H9 (cell line): ENCODE results near the gene PNMA8C. TPM values are rescaled to one million over a fixed set of nuclear protein-coding genes. Genes with fewer than 3 reads are reported as not detected.

Experiments used
- DNase-seq: peaks from one replicate; pipeline ENCODE4 v3.0.0-alpha.2; 2017
- H2AFZ ChIP-seq: one replicate; pipeline ENCODE4 v1.6.1; 2013; ENCODE audit warnings: mild to moderate bottlenecking, low read length, control low read depth, moderate library complexity
- H2AK5ac ChIP-seq: 2 replicates; pipeline ENCODE4 v1.6.1; 2013; ENCODE audit warnings: low read length, control low read depth, mixed read lengths; ENCODE audit not compliant: insufficient read length
- H2BK120ac ChIP-seq: one replicate; pipeline ENCODE4 v1.6.1; 2013; ENCODE audit warnings: low read depth, mild to moderate bottlenecking, low read length, control low read depth, inconsistent platforms; ENCODE audit not compliant: poor library complexity, severe bottlenecking
- H2BK12ac ChIP-seq: 2 replicates; pipeline ENCODE4 v1.6.1; 2013; ENCODE audit warnings: low read length, control low read depth, mixed read lengths, low read depth; ENCODE audit not compliant: insufficient read length
- H2BK15ac ChIP-seq: 2 replicates; pipeline ENCODE4 v1.6.1; 2013; ENCODE audit warnings: low read depth, low read length, control low read depth
- H2BK20ac ChIP-seq: one replicate; pipeline ENCODE4 v1.6.1; 2013; ENCODE audit warnings: low read depth, mild to moderate bottlenecking, low read length, control low read depth, inconsistent platforms; ENCODE audit not compliant: poor library complexity, severe bottlenecking
- H2BK5ac ChIP-seq: 2 replicates; pipeline ENCODE4 v1.6.1; 2013; ENCODE audit warnings: low read length, control low read depth, mixed read lengths; ENCODE audit not compliant: insufficient read length
- H3K14ac ChIP-seq: 2 replicates; pipeline ENCODE4 v1.6.1; 2013; ENCODE audit warnings: low read length, control low read depth; ENCODE audit not compliant: insufficient read depth
- H3K18ac ChIP-seq: 2 replicates; pipeline ENCODE4 v1.6.1; 2013; ENCODE audit warnings: low read depth, mild to moderate bottlenecking, mixed read lengths, low read length, control low read depth; ENCODE audit not compliant: insufficient read length
- H3K23ac ChIP-seq: 2 replicates; pipeline ENCODE4 v1.6.1; 2013; ENCODE audit warnings: low read length, control low read depth, mixed read lengths, low read depth; ENCODE audit not compliant: insufficient read length
- H3K23me2 ChIP-seq: 2 replicates; pipeline ENCODE4 v1.6.1; 2013; ENCODE audit warnings: low read depth, mild to moderate bottlenecking, mixed read lengths, low read length, control low read depth; ENCODE audit not compliant: insufficient read length, poor library complexity, severe bottlenecking
- H3K27ac ChIP-seq: 2 replicates; pipeline ENCODE4 v1.5.1; 2013; ENCODE audit warnings: low read length, control low read depth, mixed read lengths, low read depth; ENCODE audit not compliant: insufficient read length
- H3K27me3 ChIP-seq: 2 replicates; pipeline ENCODE4 v1.6.1; 2013; ENCODE audit warnings: low read length, control low read depth, inconsistent platforms; ENCODE audit not compliant: insufficient read depth
- H3K4ac ChIP-seq: 2 replicates; pipeline ENCODE4 v1.6.1; 2013; ENCODE audit warnings: low read depth, mild to moderate bottlenecking, control low read depth, inconsistent platforms, low read length, moderate library complexity
- H3K4me1 ChIP-seq: 2 replicates; pipeline ENCODE4 v1.6.1; 2013; ENCODE audit warnings: low read length, control low read depth, inconsistent platforms; ENCODE audit not compliant: insufficient read depth
- H3K4me2 ChIP-seq: 2 replicates; pipeline ENCODE4 v1.6.1; 2013; ENCODE audit warnings: low read length, control low read depth, mixed read lengths; ENCODE audit not compliant: insufficient read length, insufficient read depth
- H3K56ac ChIP-seq: 2 replicates; pipeline ENCODE4 v1.6.1; 2013; ENCODE audit warnings: low read depth, mild to moderate bottlenecking, mixed read lengths, low read length, control low read depth; ENCODE audit not compliant: insufficient read length
- H3K79me1 ChIP-seq: 2 replicates; pipeline ENCODE4 v1.6.1; 2013; ENCODE audit warnings: low read depth, mild to moderate bottlenecking, moderate library complexity, low read length, control low read depth, inconsistent platforms; ENCODE audit not compliant: insufficient read depth, poor library complexity, severe bottlenecking
- H3K79me2 ChIP-seq: 2 replicates; pipeline ENCODE4 v1.6.1; 2013; ENCODE audit warnings: low read length, control low read depth, inconsistent platforms; ENCODE audit not compliant: insufficient read depth
- H3K9ac ChIP-seq: 2 replicates; pipeline ENCODE4 v1.6.1; 2013; ENCODE audit warnings: low read length, control low read depth, mixed read lengths; ENCODE audit not compliant: insufficient read length; ENCODE audit errors: extremely low read depth
- H3K9me3 ChIP-seq: one replicate; pipeline ENCODE4 v1.6.1; 2013; ENCODE audit warnings: low read depth, low read length, inconsistent platforms; ENCODE audit not compliant: control insufficient read depth
- H3T11ph ChIP-seq: one replicate; pipeline ENCODE4 v1.6.1; 2013; ENCODE audit warnings: mild to moderate bottlenecking, low read length, control low read depth, inconsistent platforms
- H4K20me1 ChIP-seq: one replicate; pipeline ENCODE4 v1.6.1; 2013; ENCODE audit not compliant: control insufficient read depth, insufficient read length, insufficient read depth
- H4K5ac ChIP-seq: 2 replicates; pipeline ENCODE4 v1.6.1; 2013; ENCODE audit warnings: low read depth, mild to moderate bottlenecking, mixed read lengths, low read length, control low read depth; ENCODE audit not compliant: insufficient read length
- H4K8ac ChIP-seq: replicated peaks from 2 replicates; pipeline ENCODE4 v1.6.1; 2013; ENCODE audit warnings: low read length, control low read depth, mixed read lengths, low read depth; ENCODE audit not compliant: insufficient read length
- H4K91ac ChIP-seq: 2 replicates; pipeline ENCODE4 v1.6.1; 2013; ENCODE audit warnings: low read depth, mild to moderate bottlenecking, moderate library complexity, mixed read lengths, low read length, control low read depth; ENCODE audit not compliant: insufficient read length
- H3K27ac Mint-ChIP-seq, 3 experiments: 2 replicates in 2 of 3; 3 replicates in 1 of 3; pipeline ENCODE4 v1.8.0; 2020 to 2021; ENCODE audit warnings: mixed read lengths in 3 of 3, mild to moderate bottlenecking in 1 of 3, moderate library complexity in 1 of 3
- H3K27me3 Mint-ChIP-seq: 2 replicates; pipeline ENCODE4 v1.8.0; 2021; ENCODE audit warnings: low read depth, mild to moderate bottlenecking, moderate library complexity, mixed read lengths
- H3K36me3 Mint-ChIP-seq, 3 experiments: 2 replicates in 2 of 3; 3 replicates in 1 of 3; pipeline ENCODE4 v1.8.0; 2020 to 2021; ENCODE audit warnings: low read depth in 3 of 3, mixed read lengths in 3 of 3; ENCODE audit not compliant: insufficient read depth in 1 of 3
- H3K4me1 Mint-ChIP-seq, 2 experiments: 2 replicates each; pipeline ENCODE4 v1.8.0; 2020; ENCODE audit warnings: mixed read lengths in 2 of 2
- H3K4me3 Mint-ChIP-seq, 2 experiments: 2 replicates in 1 of 2; 3 replicates in 1 of 2; pipeline ENCODE4 v1.8.0; 2020 to 2021; ENCODE audit warnings: mild to moderate bottlenecking in 2 of 2, mixed read lengths in 2 of 2, moderate library complexity in 1 of 2
- H3K9me3 Mint-ChIP-seq, 2 experiments: 2 replicates in 1 of 2; 3 replicates in 1 of 2; pipeline ENCODE4 v1.8.0; 2020; ENCODE audit warnings: mild to moderate bottlenecking in 2 of 2, mixed read lengths in 2 of 2, moderate library complexity in 1 of 2
- WGBS: extraction: QIAGEN DNeasy Blood & Tissue Kit; methylation state at CpG from one replicate; pipeline ENCODE4 v1.1.7; 2013; ENCODE audit warnings: missing lambda C conversion rate, low lambda C conversion rate, mixed read lengths; ENCODE audit not compliant: insufficient read length; ENCODE audit errors: extremely low coverage; 5-methylcytosine and 5-hydroxymethylcytosine counted together
- total RNA-seq: library from RNA; stranded (reverse); gene quantifications from 2 replicates; pipeline ENCODE4 v1.2.1, GENCODE V29; 2021
- TF ChIP-seq, protein P1 (sequence below): fragments of 200-600 bp; sonication (generic); conservative IDR thresholded peaks from 3 replicates; pipeline ENCODE4 v1.8.0; 2021; ENCODE audit warnings: antibody characterized with exemption, mild to moderate bottlenecking

Gene PNMA8C
- total RNA-seq, 1 experiment from 2014 or later = 1.8 TPM

DNA sequence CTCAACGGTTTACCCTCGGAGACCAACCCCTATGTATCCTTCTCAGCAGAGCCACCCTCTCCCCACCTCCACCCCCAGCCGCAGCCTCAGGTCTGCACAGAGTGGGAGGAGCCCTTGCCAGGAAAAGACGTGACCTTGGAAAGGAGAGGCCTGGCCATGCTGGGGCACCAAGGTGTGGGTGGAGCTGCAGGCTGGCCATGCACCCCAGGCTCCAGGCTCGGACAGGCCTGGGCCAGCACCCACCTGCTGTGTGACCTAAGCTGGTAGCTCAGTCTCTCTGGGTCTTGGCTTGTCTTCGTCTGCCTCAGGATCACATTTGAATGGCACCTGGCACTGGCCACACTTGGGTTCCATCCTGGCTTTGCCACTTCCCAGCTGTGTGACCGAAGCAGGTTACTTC, 44.9 kb downstream of the PNMA8C start:
- Histone ChIP-seq H3K4me1 (no peaks in the 10 kb centered on the region), H3K27ac (no peak overlapping the region), H2BK12ac (no peak overlapping the region), H4K5ac (no peak overlapping the region), H3K79me2 (no peaks in the 10 kb centered on the region), H2BK120ac (no peak overlapping the region), H3K79me1 (no peaks in the 10 kb centered on the region), H2AK5ac (no peak overlapping the region), H3K9me3 (no peaks in the 10 kb centered on the region), H3K9ac (no peak overlapping the region), H3T11ph (no peak overlapping the region), H3K4ac (no peak overlapping the region), H2AFZ (no peak overlapping the region), H3K27me3 (no peaks in the 10 kb centered on the region), H3K4me2 (no peak overlapping the region), H3K18ac (no peak overlapping the region), H3K14ac (no peak overlapping the region), H4K8ac (no peak overlapping the region), H2BK5ac (no peak overlapping the region), H3K23ac (no peak overlapping the region), H3K56ac (no peak overlapping the region), H2BK15ac (no peak overlapping the region), H3K23me2 (no peaks in the 10 kb centered on the region), H2BK20ac (no peak overlapping the region), H4K20me1 (no peaks in the 10 kb centered on the region), H4K91ac (no peak overlapping the region)
- DNase-seq = peak; percentile 20
- no CpG with 5 or more reads among the region's 7 CpGs for WGBS
- Mint-ChIP-seq H3K9me3 (no peaks in the 10 kb centered on the region), H3K27me3 (no peaks in the 10 kb centered on the region), H3K27ac (peak overlapping the region in 1 of 3 experiments; percentile 58; a peak in 1 of 7 replicates), H3K4me1 (no peaks in the 10 kb centered on the region; a peak in 1 of 4 replicates), H3K4me3 (no peak overlapping the region), H3K36me3 (peaks cover 51 to 93% (median 84%) of the 10 kb centered on the region in 3 experiments)
- TF ChIP-seq, protein P1, sequence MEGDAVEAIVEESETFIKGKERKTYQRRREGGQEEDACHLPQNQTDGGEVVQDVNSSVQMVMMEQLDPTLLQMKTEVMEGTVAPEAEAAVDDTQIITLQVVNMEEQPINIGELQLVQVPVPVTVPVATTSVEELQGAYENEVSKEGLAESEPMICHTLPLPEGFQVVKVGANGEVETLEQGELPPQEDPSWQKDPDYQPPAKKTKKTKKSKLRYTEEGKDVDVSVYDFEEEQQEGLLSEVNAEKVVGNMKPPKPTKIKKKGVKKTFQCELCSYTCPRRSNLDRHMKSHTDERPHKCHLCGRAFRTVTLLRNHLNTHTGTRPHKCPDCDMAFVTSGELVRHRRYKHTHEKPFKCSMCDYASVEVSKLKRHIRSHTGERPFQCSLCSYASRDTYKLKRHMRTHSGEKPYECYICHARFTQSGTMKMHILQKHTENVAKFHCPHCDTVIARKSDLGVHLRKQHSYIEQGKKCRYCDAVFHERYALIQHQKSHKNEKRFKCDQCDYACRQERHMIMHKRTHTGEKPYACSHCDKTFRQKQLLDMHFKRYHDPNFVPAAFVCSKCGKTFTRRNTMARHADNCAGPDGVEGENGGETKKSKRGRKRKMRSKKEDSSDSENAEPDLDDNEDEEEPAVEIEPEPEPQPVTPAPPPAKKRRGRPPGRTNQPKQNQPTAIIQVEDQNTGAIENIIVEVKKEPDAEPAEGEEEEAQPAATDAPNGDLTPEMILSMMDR = no peak
